Anterior cingulate cortex (tissue), 58 donors: ENCODE results near the gene ADAMTSL3.

Experiments used
- DNase-seq, 58 donors: peaks; one replicate each; lab custom pipeline; 2025; lab: John Stamatoyannopoulos, UW

ADAMTSL3 gene

DNA sequence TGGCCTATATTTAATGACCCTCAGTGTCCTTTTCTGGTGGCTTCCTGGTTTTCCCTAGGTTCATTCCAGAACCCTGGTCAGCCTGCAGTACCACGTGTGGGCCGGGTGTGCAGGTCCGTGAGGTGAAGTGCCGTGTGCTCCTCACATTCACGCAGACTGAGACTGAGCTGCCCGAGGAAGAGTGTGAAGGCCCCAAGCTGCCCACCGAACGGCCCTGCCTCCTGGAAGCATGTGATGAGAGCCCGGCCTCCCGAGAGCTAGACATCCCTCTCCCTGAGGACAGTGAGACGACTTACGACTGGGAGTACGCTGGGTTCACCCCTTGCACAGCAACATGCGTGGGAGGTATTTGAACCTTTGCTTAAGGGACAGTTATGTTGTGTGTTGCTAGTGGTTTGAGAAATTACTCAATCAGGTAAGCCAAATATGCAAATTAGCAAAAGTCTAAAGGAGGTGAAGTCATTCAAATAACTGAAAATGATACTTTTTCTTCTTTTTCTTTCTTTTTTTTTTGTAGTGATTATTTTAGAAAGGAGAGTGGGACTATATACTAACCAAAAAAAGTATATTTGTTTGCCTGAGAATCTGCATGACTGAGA is 259.2 kb downstream of the ADAMTSL3 start:
- DNase-seq = no peak

DNA sequence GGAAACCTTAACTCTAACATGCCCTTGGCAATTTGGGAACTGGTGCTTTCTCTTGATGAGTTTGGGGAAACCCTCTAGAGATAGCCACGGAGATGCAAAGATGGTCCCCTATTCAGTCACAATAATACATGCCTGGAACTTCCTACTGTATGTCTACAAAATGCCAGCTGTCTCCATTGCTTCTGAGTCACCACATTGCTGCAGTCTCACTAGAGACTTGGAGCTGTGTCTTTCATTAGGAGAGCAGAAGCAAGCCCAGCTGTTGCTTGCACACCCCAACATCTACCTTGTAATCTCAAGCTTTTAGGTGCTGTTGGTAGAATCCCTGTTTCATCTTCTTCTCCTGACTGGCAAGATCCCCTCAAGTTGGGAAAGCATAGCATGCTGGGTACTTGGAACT is 261.0 kb downstream of the ADAMTSL3 start:
- no peak for DNase-seq

DNA sequence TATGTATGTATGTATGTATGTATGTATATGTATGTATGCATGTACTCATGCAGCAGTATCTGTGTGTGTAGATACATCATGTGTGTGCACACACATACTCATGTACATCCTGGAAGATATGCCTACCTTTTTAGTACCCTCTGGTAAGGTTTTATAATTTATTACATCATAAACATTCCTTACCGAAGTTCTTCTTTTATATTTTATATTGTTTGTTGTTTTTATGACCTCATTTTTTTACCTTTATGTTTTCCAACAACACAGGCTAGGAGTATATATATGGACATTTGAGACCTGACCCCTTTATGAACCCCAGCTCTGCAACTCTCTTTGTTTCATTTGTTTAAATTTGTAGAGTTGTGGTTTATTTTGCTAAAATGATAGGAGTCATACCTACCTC is 263.5 kb downstream of the ADAMTSL3 start:
- DNase-seq = no peak

DNA sequence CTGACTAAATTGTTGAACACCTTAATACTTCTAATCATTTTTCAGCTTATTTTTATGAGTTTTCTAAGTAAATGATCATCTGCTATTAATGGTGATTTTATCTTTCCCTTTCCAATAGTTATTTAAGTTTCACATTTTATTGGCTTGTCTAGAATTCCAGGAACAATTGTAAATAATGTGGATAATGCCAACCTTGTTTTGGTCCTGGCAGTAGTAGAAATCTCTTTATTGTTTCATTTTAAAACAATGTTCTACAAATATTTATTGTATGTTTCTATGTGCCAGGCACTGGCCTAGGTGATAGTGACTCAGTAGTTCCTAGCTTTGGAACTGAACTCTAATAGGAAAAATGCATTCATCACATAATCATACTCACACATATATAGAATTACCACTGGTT is 264.1 kb downstream of the ADAMTSL3 start:
- no peak for DNase-seq

DNA sequence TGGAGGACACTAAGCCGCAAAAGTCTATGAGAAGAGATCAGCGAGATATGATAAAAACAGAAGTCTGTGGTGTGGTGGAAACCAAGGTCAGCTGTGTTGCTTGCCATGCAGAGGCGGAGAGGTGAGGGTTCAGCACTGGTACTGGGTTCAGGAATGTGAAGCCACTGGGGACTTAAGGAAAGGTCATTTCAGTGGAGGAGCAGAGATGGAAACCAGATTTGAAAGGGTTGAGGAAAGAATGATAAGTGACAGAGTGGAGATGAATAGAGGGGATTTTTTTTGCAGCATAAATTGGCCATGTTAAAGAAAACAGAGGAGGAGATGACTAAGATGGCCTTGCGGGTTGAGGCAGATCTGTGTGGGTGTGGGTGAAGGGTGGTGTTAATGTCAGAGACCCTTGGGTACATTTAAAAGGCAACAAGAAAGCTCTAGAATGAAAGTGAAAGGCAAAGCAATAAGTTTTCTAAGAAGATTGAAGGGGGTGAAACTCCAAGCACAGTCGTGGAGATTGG is 265.5 kb downstream of the ADAMTSL3 start:
- DNase-seq = no peak

DNA sequence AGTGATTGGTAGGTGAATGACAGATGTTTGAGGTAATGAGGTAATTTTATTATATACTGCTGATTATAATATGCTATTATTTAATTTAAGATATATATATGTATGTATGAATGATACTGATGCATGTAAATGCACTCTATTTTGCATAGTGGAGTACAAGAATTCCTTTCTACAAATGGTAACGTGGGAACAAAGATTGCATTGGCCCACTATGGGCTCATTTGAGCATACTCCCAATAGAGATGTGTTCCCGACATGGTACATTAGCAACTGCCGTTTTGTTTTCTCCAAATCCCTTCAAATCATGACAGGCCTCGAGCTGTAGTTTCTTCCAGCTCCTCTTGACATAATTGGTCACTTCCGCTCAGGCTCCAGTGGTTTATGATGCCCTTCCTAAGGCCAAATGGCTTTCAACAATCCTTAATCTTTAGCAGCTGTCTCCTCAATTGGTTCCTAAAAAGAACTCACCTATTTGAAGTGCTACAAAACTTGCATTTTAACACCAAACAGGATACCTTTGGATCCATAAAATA is 266.1 kb downstream of the ADAMTSL3 start:
- DNase-seq = no peak

DNA sequence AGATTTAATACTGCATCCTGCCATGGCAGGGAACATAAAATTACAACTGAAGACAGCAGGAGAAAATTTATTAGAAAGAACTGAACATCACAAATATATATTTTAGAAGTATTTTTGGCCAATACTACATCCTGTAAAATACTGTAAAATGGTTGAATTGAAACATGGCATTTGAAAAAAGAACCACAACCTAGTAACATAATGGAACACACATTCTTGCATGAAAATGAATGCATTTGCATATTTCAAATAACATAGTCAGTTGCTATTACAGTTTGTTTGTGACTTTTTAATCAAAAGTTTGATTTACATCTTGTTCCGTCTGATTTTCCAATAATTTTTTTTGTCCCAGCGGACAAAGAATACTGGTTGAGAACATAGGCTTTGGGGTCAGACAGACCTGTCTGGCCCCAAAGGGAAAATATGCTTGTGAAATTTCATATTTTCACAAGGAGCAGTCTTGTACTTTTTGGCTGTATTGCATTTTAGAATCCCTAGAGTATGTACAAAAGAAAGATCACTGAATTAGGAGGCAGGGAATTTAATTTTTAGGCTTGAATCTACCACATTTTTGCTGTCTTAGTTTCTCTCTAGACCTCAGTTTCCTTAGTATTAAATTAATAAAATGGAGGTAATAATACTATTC is 268.8 kb downstream of the ADAMTSL3 start:
- DNase-seq = no peak

DNA sequence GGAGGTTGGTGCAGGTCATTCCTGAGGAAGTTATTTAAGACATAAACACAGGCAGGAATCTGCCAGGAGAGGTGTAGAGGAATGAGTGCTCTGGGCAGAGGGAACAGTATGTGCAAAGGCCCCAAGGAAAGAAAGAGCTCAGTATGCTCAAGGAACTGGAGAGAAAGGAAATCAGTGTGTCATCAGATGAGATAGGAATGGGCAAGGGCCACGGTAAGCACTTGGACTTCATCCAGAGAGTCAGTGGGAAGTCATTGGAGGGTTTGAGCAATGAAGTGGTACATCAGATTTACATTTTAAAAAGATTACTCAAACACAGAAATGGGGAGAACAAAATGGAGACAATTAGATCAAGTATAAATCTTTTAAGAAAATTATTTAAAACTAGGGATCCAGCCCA is 272.2 kb downstream of the ADAMTSL3 start:
- DNase-seq = no peak

DNA sequence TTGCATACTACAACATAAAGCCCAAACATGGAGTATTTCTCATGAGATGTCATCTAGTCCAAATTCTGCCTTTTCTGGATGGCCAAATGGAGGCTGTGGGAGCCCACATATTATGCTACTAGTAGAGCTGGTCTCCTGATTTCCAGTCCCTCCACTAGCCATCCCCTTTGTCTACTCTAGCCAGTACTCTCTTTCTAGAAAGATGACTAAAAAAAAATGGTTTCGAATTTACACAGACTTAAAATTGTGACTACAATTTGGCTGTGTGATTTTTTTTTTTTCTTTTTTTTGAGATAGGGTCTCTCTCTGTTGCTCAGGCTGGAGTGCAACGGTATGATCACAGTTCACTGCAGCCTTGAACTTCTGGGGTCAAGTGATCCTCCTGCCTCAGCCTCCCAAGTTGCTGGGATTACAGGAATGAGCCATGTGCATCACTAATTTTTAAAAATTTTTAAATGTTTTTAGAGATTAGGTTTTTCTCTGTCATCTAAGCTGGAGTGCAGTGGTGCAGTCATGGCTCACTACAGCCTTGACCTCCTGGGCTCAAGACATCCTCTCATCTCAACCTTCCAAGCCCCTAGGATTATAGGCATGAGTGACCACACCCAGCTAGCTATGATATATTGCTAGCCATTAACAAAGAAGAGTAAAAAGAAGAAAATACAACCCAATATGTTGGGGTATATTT is 273.9 kb downstream of the ADAMTSL3 start:
- no peak for DNase-seq

DNA sequence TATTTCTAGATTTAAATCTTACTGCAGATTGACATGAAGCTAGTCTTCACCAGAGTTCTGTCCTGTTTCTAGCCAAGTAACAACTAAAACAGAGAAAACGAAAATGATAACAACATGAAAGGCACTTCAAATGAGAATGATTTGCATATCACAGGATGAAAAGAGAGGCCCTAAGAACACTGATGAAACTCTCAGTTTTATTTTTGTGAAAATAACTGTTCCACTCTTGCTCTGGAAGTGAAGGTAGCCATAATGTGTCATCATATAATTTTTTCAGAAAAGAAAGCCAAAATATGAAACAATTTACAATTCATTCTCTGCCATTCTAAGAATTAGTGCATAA is 274.4 kb downstream of the ADAMTSL3 start:
- no peak for DNase-seq

DNA sequence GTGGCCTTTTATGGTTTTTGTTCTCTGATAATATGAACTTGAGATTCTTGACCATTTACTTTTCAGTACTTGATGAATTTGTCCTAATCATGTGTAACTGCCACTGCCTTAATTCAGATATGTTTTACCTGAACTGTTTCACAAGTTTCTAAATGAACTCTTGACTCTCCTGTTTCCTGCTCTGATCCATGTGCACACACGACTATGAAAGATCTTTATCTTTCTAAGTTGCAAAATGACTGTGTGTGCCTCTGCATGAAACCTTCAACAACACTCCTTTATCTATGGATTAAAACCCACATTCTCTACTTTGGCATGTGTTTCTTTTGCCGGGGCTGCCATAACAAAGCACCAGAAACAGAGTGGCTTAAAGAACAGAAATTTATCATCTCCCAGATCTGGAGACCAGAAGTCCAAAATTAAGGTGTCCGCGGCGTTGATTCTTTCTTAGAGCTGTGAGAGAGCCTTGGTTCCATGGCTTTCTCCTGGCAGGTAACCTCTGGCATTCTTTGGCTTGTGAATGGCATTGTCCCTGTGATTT is 275.0 kb downstream of the ADAMTSL3 start:
- no peak for DNase-seq

DNA sequence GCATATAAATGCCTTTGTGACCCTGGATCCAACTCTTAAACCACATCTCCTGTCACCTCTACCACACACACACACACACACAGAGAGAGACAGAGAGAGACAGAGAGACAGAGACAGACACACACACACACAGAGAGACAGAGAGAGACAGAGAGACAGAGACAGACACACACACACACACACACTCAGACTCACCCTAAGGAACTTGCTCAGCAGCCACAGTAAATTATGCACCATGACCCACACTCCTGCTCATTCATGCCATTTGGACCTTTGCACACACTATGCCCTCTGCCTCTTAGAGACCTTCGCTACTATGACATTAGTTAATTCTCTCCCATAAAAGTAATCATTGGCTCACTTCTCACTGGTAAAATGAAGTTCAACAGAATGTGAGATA is 275.7 kb downstream of the ADAMTSL3 start:
- no peak for DNase-seq

DNA sequence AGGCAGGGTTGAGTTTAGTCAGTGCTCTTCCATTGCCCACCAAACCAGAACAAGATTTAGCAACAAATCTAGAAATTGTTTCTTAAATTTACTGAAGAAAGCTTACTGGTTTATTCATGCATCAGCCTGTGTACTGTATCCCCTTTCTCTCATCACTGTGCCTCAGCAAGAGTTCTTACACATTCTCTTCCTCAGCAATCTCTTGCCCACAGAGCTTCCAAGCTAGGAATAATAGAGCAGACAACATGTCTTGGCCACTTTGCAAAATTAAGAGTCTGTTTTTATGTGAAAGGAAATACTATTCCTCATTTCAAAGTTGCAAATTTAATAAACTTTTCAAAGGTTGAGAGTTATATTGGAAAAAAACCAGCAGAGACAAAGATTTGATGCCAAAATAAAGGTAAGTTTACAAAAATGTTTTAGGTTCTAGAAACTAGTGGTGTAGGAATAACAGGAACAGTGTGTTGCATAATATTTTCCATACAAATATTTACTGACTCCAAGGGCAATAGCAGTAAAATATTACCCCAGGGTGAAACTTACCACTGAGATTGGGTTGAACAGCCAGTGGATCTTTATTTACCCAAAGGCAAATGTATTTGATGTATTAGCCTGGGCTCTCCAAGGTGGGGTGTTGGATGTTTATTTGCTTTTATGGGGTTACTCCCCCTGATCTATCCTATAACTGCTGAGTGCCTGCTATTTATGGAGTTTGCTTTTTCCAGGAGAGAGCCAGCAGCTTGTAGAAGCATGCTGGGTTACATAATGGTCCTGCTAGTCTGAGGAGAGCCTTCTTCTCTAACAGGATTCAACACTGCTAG is 276.7 kb downstream of the ADAMTSL3 start:
- DNase-seq = no peak

DNA sequence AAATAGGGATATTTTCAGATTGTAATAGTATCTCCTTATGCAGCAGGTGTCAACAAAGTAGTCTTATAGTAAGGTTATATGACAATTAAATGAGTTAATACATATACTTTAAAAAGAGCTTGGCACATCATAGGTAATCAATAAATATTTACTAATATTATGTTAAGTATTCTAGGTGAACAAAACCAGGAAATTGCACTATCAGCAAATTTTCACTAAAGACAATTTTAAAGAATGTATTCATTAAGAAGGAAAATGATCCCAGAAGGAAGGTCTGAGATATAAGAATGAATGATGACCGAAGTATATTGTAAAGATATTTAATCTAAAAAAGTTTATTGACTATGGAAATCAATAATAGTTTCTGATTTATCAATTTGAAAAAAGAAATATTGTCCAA is 281.9 kb downstream of the ADAMTSL3 start:
- no peak for DNase-seq

DNA sequence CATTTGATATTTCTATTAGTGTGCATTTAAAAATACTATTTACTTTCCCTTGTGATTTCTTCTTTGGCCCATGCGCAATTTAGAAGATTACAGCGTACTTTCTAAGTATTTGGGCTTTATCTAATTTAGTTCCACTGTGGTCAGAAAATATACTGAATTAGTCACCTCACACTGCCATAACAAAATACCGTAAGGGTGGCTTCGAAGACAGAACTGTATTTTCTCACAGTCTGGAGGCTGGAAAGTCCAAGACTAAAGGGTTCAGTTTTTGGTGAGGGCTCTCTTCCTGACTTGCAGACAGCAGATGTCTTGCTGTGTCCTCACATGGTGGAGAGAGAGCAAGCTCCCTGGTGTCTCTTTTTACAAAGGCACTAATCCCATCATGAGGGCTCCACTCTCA is 286.2 kb downstream of the ADAMTSL3 start:
- DNase-seq = no peak

DNA sequence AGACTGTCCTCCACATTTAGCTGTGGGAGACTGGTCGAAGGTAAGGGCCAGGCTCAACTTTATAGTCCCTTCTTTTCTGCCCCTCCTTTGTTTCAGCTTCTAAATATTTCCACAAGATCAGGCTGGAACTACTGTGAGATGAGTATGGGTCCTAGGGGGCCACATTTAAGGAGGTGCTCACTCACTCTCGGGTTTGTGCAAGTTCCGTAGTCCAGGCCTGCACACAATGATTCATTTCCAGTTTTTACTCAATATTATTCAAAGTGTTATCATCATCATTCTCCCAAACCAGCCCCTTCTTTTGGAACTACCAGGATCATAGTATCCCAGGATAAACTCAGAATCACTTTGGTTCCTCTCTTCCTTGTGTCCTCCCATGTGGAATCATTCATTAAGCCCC is 289.1 kb downstream of the ADAMTSL3 start:
- DNase-seq = no peak

DNA sequence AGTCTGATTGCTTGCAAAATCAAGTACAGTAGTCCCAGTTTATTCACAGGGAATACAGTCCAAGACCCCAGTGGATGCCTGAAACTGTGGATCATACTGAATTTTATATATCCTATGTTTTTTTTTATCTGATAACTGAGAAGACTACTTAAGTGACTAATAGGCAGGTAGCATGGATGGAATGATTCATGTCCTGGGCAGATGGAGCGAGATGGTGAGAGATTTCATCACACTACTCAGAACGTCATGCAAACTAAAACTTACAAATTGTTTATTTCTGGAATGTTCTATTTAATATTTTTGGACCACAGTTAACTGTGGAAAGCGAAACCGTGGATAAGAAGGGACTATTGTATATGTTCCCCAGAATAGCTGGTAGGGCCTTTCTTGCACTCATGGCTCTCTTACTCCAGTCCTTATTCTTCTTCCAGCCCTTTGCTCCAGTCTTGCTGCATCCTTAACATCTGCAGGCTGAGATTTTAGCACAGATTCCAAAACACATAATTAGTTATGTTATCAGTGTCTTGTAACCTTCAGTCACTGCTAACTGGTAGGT is 290.0 kb downstream of the ADAMTSL3 start:
- DNase-seq = no peak

DNA sequence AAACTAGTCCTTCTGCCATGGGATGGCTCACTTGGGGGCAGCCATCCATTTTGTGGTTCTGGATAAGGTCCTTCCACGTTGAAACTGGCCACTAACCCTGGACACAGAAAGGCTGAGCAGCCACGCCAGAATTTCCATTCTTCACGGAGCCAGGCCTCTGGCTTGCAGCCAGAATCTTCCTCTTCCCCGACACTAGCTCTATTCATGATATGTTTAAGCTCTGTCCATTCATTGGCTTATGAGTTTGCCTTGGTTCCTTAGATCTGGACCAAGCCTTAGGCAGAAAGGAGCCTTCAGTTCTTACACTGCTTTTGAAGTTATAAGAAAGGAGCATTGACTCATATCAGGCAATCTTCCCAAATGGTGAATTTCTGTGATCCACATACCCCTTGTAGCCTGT is 293.2 kb downstream of the ADAMTSL3 start:
- DNase-seq = peak in 10 of 58 donors; percentile 1 to 58 (median 14)

DNA sequence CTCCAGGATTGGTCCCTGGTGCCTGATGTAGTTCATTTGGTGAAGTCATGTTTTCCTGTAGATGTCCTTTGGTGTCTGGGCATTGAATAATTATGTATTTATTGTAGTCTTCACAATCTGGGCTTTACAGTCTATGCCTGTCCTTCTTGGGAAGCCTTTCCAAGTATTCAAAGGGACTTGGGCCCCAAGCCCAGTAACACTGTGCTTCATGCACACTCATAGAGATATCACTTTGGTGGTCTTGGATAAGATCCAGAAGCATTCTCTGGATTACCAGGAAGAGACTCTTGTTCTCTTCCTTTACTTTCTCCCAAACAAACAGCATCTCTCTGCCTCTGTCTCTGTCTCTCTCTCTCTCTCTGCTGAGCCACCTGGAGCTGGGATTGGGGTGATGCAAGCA is 300.6 kb downstream of the ADAMTSL3 start:
- no peak for DNase-seq

DNA sequence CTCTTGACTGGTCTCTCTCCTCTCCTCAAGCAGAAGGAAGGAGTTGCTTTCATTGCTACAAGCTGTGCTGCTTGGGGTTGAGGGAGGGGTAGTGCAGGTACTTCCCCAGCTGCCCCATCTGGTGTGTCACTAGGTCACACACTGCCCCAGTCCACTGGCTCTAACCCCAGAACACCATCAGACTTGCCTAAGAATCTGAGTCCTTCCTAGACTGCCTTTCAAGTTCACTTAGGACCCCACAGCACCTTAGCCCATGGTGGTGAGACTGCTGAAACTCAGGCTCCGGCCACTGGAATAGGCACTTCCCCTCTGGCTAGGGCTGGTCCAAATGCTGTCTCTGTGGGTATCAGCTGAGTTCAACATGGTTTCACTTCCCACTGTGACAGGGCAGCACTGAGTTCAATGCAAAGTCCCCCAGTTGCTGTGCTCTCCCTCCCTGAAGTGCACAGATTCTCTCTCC is 301.9 kb downstream of the ADAMTSL3 start:
- DNase-seq = no peak
